Measurements from ENCODE around the gene ZNF710. TPM values are rescaled to one million over a fixed set of nuclear protein-coding genes. Genes with fewer than 3 reads are reported as not detected.

ZNF710 gene
- total and polyA plus RNA-seq, 9 of the 15 experiments (the other 6 are each of a cell fraction or from before 2014, with no cell fraction given): 0.56 to 14.2 (median 5.2) TPM

- no peak for TF ChIP-seq HBP1 (CRISPR knock-in tag; IDR thresholded peaks at IDR 0.05)
- no peak for TF ChIP-seq ZNF583 (CRISPR knock-in tag; IDR thresholded peaks at IDR 0.05)
- TF ChIP-seq NFE2 (IDR thresholded peaks at IDR 0.05; ENCODE audit: low read depth): no peak
- TF ChIP-seq NFIC (IDR thresholded peaks at IDR 0.05): no peak
- no peak for TF ChIP-seq ETV6 (IDR thresholded peaks at IDR 0.05; ENCODE audit: borderline replicate concordance in 1 of 2, low read depth in 2 of 2, low read length in 1 of 2)
- TF ChIP-seq ETV6 (CRISPR knock-in tag; IDR thresholded peaks at IDR 0.05; ENCODE audit: borderline replicate concordance): no peak
- TF ChIP-seq ESRRA (IDR thresholded peaks at IDR 0.05; ENCODE audit: borderline replicate concordance, low read depth): no peak
- TF ChIP-seq MCM5 (IDR thresholded peaks at IDR 0.05; ENCODE audit: low read depth): no peak
- TF ChIP-seq RBM17 (IDR thresholded peaks at IDR 0.05; ENCODE audit: borderline replicate concordance, low read depth, low read length): no peak
- TF ChIP-seq E2F8 (IDR thresholded peaks at IDR 0.05; ENCODE audit: low read depth, partially characterized antibody): no peak
- TF ChIP-seq ESRRB (CRISPR knock-in tag; IDR thresholded peaks at IDR 0.05; ENCODE audit: borderline replicate concordance): no peak
These were observed 42.9 kb upstream of the ZNF710 start (continued) for GRCh38 chr15:89958107-89958805.

All from K562 (cell line).